HEK293 (cell line): ENCODE data around the gene USP44.

Experiments
- CTCF ChIA-PET: fragments of 350-600 bp; formaldehyde crosslinking; extraction: SDS; loops from one replicate; lab custom pipeline; 2021; ENCODE audit warnings: antibody characterized with exemption; lab: Yijun Ruan, JAX
- POLR2A ChIA-PET: fragments of 300-600 bp; formaldehyde crosslinking; extraction: SDS; loops from one replicate; lab custom pipeline; 2020; ENCODE audit warnings: antibody characterized with exemption, inconsistent platforms; lab: Yijun Ruan, JAX
- H3K27ac ChIP-seq: fragments of 200-500 bp; sonication (Bioruptor generic); 2 replicates; pipeline ENCODE4 v1.5.1; 2014; ENCODE audit warnings: low read depth, low read length, control low read depth, inconsistent platforms; ENCODE audit errors: extremely low read depth
- H3K36me3 ChIP-seq, 2 experiments: fragments of 200-500 bp in 1 of 2; sonication (Bioruptor generic) in 1 of 2; 1 replicate in 1 of 2; 2 replicates in 1 of 2; pipeline ENCODE4 v1.5.1; 2014 to 2017; ENCODE audit warnings: inconsistent platforms in 2 of 2, low read length in 2 of 2; ENCODE audit not compliant: control insufficient read depth in 2 of 2, insufficient read depth in 1 of 2
- H3K4me1 ChIP-seq: fragments of 200-500 bp; sonication (Bioruptor generic); 2 replicates; pipeline ENCODE4 v1.5.1; 2014; ENCODE audit warnings: mild to moderate bottlenecking, low read length, inconsistent platforms; ENCODE audit not compliant: control insufficient read depth, insufficient read depth
- H3K4me3 ChIP-seq: 2 replicates; pipeline ENCODE4 v1.5.1; 2011; ENCODE audit warnings: low read depth, mild to moderate bottlenecking, control low read depth, low read length, moderate library complexity
- H3K9me3 ChIP-seq: fragments of 200-500 bp; sonication (Bioruptor generic); 2 replicates; pipeline ENCODE4 v1.5.1; 2014; ENCODE audit warnings: low read depth, low read length, inconsistent platforms; ENCODE audit not compliant: control insufficient read depth, insufficient read depth
- HOXD13 ChIP-seq: sonication (generic); formaldehyde crosslinking; IDR thresholded peaks from 2 replicates; pipeline ENCODE4 v1.8.0; 2022; ENCODE audit warnings: missing genetic modification reagents, borderline replicate concordance
- YY2 ChIP-seq: fragments of 450-650 bp; formaldehyde crosslinking; IDR thresholded peaks from 2 replicates; pipeline ENCODE4 v1.5.1; 2016; ENCODE audit warnings: missing biosample characterization, missing genetic modification characterization
- ZBTB26 ChIP-seq: fragments of 450-650 bp; formaldehyde crosslinking; optimal IDR thresholded peaks from 2 replicates; pipeline ENCODE3; 2016; ENCODE audit warnings: missing biosample characterization, mild to moderate bottlenecking, missing genetic modification characterization
- ZNF223 ChIP-seq: fragments of 450-650 bp; formaldehyde crosslinking; IDR thresholded peaks from 2 replicates; pipeline ENCODE4 v1.5.1; 2016; ENCODE audit warnings: missing biosample characterization, missing genetic modification characterization
- ZNF24 ChIP-seq: fragments of 450-650 bp; formaldehyde crosslinking; IDR thresholded peaks from 2 replicates; pipeline ENCODE4 v1.5.1; 2016; ENCODE audit warnings: missing biosample characterization, missing genetic modification characterization
- ZNF248 ChIP-seq: fragments of 450-650 bp; formaldehyde crosslinking; IDR thresholded peaks from 2 replicates; pipeline ENCODE4 v1.5.1; 2017; ENCODE audit warnings: missing biosample characterization, missing genetic modification characterization
- ZNF302 ChIP-seq: fragments of 450-650 bp; formaldehyde crosslinking; IDR thresholded peaks from 2 replicates; pipeline ENCODE4 v1.5.1; 2016; ENCODE audit warnings: missing biosample characterization, missing genetic modification characterization, low read depth
- ZNF37A ChIP-seq: fragments of 450-650 bp; IDR thresholded peaks from 2 replicates; pipeline ENCODE4 v1.5.1; 2018; ENCODE audit warnings: missing biosample characterization, missing genetic modification characterization
- ZNF416 ChIP-seq: fragments of 450-650 bp; formaldehyde crosslinking; IDR thresholded peaks from 2 replicates; pipeline ENCODE4 v1.5.1; 2016; ENCODE audit warnings: missing biosample characterization, missing genetic modification characterization
- ZNF423 ChIP-seq: fragments of 450-650 bp; formaldehyde crosslinking; IDR thresholded peaks from 2 replicates; pipeline ENCODE4 v1.5.1; 2016; ENCODE audit warnings: missing biosample characterization, missing genetic modification characterization
- ZNF571 ChIP-seq: fragments of 450-650 bp; formaldehyde crosslinking; IDR thresholded peaks from 2 replicates; pipeline ENCODE4 v1.5.0; 2017; ENCODE audit warnings: missing biosample characterization, missing genetic modification characterization
- ZNF792 ChIP-seq: fragments of 450-650 bp; formaldehyde crosslinking; IDR thresholded peaks from 2 replicates; pipeline ENCODE4 v1.5.1; 2016; ENCODE audit warnings: missing biosample characterization, missing genetic modification characterization
- ZNF830 ChIP-seq: fragments of 450-650 bp; IDR thresholded peaks from 2 replicates; pipeline ENCODE4 v1.5.0; 2018; ENCODE audit warnings: missing biosample characterization, missing genetic modification characterization, low read depth, mild to moderate bottlenecking, moderate library complexity
- ZSCAN16 ChIP-seq: fragments of 450-650 bp; formaldehyde crosslinking; IDR thresholded peaks from 2 replicates; pipeline ENCODE4 v1.5.1; 2016; ENCODE audit warnings: missing biosample characterization, missing genetic modification characterization
- ZXDB ChIP-seq: fragments of 450-650 bp; formaldehyde crosslinking; IDR thresholded peaks from 2 replicates; pipeline ENCODE4 v1.5.1; 2016; ENCODE audit warnings: missing biosample characterization, missing genetic modification characterization
- TF ChIP-seq, protein P1 (sequence below): fragments of 450-650 bp; formaldehyde crosslinking; IDR thresholded peaks from 2 replicates; pipeline ENCODE4 v1.5.1; 2016; ENCODE audit warnings: missing biosample characterization, missing genetic modification characterization, borderline replicate concordance
- TF ChIP-seq, protein P2 (sequence below): fragments of 450-650 bp; formaldehyde crosslinking; IDR thresholded peaks from 2 replicates; pipeline ENCODE4 v1.5.1; 2017; ENCODE audit warnings: missing biosample characterization, missing genetic modification characterization

Gene USP44

GRCh38 chr12:95573951-95574576 lies 22.8 kb upstream of the USP44 start:
- TF ChIP-seq, protein P1, sequence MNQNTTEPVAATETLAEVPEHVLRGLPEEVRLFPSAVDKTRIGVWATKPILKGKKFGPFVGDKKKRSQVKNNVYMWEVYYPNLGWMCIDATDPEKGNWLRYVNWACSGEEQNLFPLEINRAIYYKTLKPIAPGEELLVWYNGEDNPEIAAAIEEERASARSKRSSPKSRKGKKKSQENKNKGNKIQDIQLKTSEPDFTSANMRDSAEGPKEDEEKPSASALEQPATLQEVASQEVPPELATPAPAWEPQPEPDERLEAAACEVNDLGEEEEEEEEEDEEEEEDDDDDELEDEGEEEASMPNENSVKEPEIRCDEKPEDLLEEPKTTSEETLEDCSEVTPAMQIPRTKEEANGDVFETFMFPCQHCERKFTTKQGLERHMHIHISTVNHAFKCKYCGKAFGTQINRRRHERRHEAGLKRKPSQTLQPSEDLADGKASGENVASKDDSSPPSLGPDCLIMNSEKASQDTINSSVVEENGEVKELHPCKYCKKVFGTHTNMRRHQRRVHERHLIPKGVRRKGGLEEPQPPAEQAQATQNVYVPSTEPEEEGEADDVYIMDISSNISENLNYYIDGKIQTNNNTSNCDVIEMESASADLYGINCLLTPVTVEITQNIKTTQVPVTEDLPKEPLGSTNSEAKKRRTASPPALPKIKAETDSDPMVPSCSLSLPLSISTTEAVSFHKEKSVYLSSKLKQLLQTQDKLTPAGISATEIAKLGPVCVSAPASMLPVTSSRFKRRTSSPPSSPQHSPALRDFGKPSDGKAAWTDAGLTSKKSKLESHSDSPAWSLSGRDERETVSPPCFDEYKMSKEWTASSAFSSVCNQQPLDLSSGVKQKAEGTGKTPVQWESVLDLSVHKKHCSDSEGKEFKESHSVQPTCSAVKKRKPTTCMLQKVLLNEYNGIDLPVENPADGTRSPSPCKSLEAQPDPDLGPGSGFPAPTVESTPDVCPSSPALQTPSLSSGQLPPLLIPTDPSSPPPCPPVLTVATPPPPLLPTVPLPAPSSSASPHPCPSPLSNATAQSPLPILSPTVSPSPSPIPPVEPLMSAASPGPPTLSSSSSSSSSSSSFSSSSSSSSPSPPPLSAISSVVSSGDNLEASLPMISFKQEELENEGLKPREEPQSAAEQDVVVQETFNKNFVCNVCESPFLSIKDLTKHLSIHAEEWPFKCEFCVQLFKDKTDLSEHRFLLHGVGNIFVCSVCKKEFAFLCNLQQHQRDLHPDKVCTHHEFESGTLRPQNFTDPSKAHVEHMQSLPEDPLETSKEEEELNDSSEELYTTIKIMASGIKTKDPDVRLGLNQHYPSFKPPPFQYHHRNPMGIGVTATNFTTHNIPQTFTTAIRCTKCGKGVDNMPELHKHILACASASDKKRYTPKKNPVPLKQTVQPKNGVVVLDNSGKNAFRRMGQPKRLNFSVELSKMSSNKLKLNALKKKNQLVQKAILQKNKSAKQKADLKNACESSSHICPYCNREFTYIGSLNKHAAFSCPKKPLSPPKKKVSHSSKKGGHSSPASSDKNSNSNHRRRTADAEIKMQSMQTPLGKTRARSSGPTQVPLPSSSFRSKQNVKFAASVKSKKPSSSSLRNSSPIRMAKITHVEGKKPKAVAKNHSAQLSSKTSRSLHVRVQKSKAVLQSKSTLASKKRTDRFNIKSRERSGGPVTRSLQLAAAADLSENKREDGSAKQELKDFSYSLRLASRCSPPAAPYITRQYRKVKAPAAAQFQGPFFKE = no peak
- TF ChIP-seq ZNF416 (tag by site-specific recombination) (no peak), ZNF830 (no peak), ZXDB (tag by site-specific recombination) (no peak), ZNF302 (tag by site-specific recombination) (no peak)
- no peak overlapping the region for H3K4me3 ChIP-seq

GRCh38 chr12:95571369-95571768 lies 20.1 kb upstream of the USP44 start:
- H3K27ac ChIP-seq = no peak overlapping the region
- CTCF ChIA-PET = interaction anchor here (0.5 to 1.6 kb wide), 4 partner anchors 11 to 243 kb away, joined by 3 to 4 read pairs (median 4); no protein-coding TSS in a partner anchor
- no peaks in the 10 kb centered on the region for H3K36me3 ChIP-seq
- no peaks in the 10 kb centered on the region; the same call in 1 of the 2 replicates for H3K4me1 ChIP-seq
- POLR2A ChIA-PET = no interaction called here
- no peaks in the 10 kb centered on the region for H3K9me3 ChIP-seq
- TF ChIP-seq ZNF248 (tag by site-specific recombination) (no peak), ZNF792 (tag by site-specific recombination) (no peak), ZBTB26 (no peak), ZNF423 (tag by site-specific recombination) (no peak), ZNF24 (tag by site-specific recombination) (no peak), ZNF571 (tag by site-specific recombination) (no peak), YY2 (no peak), ZNF223 (no peak), ZNF37A (tag by site-specific recombination) (no peak), HOXD13 (no peak), ZSCAN16 (no peak)
- TF ChIP-seq, protein P2, sequence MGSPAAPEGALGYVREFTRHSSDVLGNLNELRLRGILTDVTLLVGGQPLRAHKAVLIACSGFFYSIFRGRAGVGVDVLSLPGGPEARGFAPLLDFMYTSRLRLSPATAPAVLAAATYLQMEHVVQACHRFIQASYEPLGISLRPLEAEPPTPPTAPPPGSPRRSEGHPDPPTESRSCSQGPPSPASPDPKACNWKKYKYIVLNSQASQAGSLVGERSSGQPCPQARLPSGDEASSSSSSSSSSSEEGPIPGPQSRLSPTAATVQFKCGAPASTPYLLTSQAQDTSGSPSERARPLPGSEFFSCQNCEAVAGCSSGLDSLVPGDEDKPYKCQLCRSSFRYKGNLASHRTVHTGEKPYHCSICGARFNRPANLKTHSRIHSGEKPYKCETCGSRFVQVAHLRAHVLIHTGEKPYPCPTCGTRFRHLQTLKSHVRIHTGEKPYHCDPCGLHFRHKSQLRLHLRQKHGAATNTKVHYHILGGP (tag by site-specific recombination) = no peak
- H3K4me3 ChIP-seq = no peak overlapping the region

More at GRCh38 chr12:95573951-95574576, 22.8 kb upstream of the USP44 start:
- no peaks in the 10 kb centered on the region; the same call in 1 of the 2 replicates for H3K4me1 ChIP-seq
- H3K27ac ChIP-seq = no peak overlapping the region
- ChIA-PET CTCF (interaction anchor here (0.5 to 3.4 kb wide), 21 partner anchors 9 to 1029 kb away, joined by 3 to 13 read pairs (median 4); no protein-coding TSS in a partner anchor), POLR2A (no interaction called here)
- H3K36me3 ChIP-seq = no peaks in the 10 kb centered on the region
- H3K9me3 ChIP-seq = no peaks in the 10 kb centered on the region
